Endometrium (tissue), 2 donors: Measurements from ENCODE around the gene COA8.

Experiments
- FAIRE-seq: peaks from 2 replicates; lab custom pipeline; 2012; peaks lifted over from hg19 to GRCh38; lab: Jason Lieb, UNC
- donor health status: control.
- donor health status: control.

COA8 gene

DNA sequence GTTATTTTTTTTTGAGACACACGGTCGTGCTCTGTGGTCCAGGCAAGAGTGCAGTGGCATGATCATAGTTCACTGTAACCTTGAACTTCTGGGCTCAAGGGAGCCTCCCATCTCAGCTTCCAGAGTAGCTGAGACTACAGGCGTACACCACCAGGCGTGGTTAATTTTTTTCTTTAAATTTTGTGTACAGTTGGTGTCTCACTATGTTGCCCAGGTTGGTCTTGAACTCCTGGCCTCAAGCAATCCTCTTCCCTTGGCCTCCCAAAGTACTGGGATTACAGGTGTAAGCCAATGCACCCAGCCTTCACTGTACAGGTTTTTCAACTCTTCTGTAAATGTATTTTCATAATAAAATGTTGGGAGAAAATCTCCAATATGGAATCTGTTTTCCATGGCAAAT, 60.5 kb downstream of the COA8 start:
- no peak for FAIRE-seq

DNA sequence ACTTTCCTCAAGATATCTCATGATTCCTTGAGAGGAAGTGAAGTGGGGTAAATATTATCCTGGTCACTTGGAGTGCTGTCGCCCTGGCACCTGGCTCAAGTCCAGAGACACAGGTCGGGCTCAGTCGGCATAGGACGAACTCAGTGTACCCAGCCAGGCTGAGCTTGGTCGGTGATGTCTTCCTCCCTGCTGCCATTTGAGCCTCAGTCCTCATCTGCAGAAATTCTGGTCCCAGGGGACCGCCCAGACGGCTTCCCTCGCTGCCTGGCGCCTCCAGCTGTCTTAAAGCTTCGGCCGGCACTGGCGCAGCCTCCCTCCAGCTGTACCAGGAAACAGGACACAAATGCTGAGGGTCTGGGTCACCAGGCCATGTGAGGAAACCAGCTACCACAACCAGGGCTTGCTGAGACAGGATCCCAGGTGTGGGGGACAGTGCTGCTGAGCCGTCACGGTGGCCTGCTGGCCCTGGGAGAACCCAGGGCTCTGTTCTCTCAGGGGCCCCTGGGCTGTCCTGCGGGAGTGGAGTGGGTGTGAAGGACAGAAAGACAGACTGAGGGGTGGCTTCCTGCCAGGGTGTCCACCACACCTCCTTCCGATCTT, 61.2 kb downstream of the COA8 start:
- FAIRE-seq: no peak

DNA sequence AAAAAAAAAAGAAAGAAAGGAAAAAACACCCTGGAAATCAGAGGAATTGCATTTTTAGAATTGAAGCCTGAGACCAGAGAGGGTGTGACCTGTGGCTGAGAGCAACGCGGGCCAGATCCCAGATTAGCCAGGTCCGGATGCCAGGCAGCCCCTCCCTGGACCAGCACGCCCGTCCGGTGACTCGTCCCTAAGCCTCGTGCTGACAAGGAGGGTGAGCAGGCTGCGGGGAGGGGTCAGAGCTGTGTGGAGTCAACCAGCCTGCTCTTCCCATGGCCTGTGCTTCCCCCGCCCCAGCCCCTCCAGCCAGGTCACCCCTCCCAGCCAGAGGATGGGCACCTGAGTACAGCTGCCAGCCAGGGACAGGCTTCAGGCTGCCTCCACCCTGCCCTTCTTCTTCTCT, 62.1 kb downstream of the COA8 start:
- no peak for FAIRE-seq

DNA sequence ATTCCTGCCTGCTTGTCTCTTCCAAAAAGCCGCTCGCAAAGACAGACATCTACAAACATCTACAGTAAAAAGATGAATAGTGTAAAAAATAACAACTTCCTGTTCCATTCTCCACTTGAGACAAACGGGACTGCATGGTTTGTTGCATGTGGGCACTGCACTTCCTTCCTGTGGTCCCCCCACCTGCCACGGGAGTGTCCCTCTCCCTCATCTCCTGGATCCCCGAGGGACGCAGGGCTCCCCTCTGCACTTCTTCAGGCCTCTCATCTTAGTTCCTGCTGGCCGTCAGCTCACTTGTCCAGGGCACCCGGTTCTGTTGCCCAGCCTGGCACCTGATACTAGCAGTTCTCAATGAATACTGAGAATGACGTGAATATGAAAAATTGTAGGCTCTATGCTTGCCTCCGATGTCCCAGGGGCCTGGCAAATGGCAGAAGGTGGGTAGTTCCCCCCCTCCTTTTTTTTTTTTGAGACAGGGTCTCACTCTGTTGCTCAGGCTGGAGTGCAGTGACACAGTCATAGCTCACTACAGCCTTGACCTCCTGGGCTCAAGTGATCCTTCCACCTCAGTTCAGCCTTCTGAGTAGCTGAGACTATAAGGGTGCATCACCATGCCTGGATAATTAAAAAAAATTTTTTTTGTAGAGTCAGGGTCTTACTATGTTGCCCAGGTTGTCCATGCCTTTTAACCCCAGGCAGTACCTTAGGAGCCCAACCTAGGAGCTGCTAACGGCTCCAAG, 62.8 kb downstream of the COA8 start:
- no peak for FAIRE-seq

DNA sequence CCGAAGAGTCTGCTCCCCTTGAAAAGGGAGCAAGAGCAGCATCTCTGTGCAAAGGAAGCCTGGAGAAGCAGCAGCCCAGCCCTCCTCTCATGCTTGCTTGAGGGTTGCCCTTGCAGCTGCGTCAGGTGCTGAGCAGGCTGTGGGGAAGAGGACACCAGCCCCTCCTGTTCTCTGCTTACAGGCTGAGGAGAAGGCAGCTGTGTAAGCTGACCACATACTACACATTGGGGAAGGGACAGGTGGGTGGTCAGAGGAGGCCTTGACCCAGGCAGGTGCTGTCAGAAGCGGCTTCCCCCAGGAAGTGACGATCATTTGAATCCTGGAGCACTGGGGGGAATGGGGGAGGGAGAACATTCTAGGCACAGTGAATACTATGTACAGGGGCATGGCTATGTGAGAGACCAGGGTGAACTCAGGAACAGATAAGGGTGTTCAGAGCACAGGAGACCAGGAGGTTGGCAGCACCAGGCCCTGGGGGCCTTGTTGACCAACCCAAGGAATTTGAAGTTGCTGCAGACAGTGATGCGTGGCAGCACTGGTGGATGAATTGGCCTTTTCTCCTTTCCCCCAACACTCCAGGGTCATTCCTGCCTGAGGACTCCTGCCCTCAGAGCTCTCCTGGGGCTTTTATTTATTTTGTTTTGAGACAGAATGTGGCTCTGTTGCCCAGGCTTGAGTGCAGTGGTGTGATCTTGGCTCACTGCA, 63.5 kb downstream of the COA8 start:
- FAIRE-seq: no peak

DNA sequence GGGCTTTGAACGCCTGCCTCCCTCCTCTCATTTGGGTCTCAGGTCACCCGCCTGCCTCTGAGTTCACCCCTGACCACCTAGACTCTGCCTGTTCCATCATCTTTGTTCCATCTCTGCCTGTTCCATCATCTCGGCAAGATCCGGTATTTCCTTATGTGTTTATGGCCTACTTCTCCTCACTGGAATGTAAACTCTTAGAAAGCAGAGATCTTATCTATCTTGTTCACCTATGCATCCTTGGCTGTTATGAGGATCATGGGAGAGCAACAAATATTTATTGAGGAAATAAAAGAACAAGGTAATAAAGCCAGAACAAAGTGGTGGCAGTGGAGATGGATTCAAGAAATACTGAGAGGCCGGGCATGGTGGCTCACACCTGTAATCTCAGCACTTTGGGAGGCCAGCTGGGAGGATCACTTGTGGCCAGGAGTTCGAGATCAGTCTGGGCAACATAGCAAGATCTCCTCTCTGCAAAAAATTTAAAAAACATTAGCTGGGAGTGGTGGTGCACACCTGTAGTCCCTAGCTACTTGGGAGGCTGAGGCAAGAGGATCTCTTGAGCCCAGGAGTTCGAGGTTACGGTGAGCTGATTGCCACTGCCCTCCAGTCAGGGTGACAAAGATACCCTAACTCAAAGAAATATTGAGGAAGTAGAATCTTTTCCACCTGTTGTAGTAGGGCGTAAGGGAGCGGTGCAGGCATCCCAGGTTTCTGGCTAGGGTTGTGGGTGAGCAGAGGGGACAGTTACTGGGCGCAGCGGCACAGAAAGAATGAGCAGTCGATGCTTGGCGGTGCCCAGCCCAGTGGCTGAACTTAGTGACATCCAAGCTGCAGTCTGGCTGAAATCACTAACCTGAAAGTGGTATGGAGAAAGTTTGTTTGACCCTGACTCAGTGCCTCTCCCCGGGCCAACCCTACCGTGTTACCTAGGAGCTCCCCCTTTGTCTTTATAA, 64.6 kb downstream of the COA8 start:
- FAIRE-seq: no peak

DNA sequence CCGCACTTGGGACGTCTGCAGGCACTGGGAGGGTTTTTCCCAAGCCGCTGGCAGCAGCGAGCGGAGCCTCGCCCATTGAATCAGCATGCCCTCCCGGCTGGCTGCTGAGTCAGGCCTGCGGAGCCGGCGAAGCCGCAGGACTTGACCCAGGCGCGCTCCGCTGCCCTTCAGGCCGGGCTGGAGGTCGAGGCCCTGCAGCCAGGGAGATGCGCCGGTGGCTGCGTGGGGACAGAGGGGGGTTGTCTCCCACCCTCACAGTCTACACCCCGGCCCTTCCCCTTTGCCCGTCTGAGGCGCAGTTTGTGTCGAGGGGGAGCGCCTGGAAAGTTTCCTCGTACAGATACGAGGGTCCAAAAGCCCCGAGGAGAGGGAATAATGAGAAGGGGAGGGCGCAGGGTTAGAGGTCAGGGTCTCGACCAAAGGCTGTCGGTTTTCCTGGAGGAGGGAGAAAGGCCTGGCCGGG, 65.5 kb downstream of the COA8 start:
- no peak for FAIRE-seq

DNA sequence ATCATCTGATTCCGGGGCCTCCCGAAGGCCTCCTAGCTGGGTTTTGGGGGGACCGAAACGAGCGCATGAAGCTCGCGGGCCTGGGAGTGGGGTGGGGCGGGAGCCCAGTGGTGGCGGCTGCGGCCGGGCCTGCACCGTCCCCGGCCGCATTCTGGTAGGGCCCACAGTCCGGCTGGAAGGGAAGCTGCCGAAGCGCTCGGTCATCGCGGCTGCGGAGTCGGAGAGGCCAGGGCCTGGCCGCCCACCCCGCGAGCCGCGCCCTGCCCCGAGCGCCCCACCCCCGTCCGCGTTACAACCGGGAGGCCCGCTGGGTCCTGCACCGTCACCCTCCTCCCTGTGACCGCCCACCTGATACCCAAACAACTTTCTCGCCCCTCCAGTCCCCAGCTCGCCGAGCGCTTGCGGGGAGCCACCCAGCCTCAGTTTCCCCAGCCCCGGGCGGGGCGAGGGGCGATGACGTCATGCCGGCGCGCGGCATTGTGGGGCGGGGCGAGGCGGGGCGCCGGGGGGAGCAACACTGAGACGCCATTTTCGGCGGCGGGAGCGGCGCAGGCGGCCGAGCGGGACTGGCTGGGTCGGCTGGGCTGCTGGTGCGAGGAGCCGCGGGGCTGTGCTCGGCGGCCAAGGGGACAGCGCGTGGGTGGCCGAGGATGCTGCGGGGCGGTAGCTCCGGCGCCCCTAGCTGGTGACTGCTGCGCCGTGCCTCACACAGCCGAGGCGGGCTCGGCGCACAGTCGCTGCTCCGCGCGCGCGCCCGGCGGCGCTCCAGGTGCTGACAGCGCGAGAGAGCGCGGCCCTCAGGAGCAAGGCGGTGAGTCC, 66.1 kb downstream of the COA8 start, which contains the start of gene KLC1:
KLC1 (plus strand) TSS at position 528 of the 819 bp plus-strand sequence. CDS start 25,354 bp downstream, outside the sequence.
- no peak for FAIRE-seq

DNA sequence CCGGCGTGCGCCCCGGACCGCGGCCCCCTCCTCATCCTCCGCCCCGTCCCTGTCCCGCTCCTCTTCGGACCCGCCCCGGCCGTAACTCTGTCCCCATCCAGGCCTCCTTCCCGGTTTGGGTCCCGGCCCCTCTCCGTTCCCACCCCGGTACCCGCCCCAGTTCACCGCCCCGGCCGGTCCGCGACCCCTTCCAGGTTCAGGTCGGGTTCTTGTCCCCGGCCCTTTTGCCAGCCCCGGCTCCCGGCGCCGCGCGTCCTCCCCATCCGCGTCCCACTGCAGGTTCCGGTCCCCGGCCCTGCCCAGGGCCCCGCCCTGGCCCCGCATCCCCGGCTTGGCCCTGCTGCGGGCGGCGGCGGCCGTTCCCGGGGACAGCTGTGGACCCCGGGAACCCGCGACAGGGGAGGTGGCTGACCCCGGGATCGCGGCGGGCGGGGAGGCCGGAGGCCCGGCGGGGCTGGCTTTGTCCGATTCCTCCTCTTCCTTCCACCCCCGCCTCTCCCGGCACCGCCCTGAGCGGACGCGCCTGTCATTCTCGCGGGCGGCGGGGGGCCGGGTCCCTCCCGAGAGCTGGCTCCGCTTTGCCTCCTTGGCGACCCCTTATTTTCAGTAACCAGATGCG, 66.9 kb downstream of the COA8 start:
- no peak for FAIRE-seq

DNA sequence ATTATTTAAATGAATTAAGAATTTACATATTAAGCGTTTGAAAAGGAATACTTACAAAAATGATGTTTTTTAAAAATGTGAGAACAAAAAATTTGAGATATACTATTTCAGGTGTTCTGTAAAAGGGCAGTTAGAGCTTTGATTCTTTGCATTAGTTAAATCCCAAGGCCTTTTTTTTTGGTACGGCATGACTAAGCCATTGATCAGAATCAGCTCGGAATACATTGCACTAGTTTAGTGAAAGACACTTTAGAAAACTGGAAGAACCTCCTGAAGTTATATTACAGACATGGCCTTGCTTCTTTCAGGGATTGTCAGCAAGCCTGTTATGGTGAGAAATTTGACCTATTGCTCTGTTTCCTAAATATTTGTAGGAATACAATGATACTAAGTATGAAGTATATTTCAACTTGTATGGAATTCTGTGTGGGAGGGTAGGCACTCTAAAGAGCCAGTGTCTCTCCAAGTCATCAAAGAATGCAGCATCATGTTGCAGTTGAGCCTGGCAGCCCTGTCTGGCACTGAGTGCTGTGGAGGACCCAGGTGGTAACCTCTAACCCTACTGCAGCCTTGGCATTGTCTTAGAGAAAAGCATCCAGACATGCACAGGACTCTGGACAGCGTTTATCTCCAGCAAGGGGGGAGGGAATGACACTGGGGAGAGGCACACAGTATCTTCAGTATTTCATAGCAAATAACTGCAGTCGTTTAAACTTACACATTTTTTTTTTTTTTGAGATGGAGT, 67.8 kb downstream of the COA8 start:
- FAIRE-seq: no peak

DNA sequence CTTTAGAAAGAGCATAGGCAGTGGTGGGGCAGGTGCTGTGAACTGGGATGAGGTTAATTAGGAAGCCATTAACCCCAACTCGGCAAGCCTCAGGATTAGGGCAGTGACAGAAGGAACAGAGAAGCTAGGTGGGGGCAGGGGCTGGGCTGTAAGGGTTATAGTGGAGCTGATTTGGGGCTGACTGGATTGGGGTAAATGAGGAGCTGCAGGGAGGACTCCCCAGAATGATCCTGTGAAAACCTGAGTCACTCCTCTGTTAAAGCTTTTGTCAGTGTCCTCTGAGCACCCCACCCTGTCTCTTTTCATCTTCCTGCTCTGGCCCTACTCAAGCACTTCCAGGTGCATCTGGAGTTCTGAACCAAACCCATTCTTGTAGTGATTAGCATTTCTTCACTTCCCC, 70.6 kb downstream of the COA8 start:
- no peak for FAIRE-seq

DNA sequence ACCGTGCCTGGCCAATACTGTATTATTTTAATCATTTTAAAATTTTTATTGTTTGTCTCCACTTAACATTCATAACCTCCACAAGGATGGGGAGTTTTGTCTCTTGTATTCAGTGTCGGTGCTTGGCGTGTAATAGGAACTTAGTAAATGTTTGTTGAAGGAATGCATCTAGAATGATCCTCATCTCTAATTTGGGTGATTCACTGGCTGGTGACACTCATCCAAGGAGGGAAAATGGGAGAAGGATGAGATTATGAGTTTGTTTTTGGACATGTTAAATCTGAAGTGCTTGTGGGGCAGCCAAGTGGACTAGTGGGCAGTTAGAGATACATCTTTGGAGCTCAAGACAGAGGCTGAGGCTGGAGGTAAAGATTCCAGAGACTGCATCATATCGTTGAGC, 71.4 kb downstream of the COA8 start:
- FAIRE-seq: no peak

DNA sequence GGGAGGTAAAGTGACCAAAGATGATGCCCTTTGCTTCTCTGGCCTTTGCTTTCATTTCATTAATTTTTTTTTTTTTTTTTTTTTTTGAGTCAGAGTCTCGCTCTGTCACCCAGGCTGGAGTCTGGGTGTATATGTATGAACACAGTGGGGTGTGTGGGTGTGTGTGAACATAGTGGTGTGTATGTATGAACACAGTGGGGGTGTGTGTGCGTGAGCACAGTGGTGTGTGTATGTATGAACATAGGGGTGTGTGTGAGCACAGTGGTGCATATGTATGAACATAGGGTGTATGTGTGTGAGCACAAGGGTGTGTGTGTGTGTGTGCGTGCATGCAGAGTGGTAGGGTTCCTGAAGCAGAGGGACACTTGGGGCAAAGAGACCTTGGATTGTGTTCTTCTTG, 75.8 kb downstream of the COA8 start:
- FAIRE-seq: no peak
